SHP77 (cell line): Measurements from ENCODE around the gene NEGR1.
"Not testable (repeated sequence)": the region's sequence is repeated elsewhere in the genome, so short reads cannot be mapped to it uniquely, and the experiment has no call there.

Experiments used
- DNase-seq, 2 experiments: peaks; one replicate each; lab custom pipeline; 2025; lab: John Stamatoyannopoulos, UW

The NEGR1 gene

DNA sequence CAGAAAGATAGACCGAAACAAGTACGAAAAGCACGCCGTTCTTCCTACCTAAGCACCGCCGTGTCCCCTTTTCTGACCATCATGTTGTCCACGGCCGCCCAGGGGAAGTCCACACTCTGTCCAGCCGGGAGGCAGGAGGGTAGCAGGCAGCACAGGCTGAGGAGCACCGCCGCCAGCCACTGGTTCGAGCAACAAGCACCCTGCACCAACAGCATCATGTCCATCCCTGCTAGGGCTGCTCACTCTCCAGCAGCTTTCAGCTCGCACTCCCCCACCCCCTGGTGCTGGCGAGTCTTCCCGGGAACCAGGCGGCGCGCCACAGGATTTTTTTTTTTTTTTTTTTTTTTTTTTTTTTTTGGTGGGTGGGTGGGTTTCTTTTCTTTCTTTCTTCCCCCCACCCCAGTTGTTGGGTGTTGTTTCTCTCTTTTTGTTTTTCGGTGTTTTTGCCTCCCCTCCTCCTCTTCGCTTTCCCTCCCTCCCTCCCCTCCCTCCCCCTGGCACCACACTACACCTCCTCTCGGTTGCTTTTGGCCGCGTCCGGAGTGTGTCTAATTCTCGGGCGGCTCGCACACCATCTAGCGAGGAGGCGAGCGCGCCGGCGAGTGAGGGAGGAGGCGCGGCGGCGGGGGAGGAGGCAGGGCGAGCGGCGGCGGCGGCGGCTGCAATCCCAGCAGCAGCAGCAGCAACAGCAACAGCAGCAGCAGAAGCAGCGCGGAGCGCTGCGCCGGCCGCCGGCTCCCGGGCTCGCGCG, at the start of gene NEGR1:
Gene NEGR1 (minus strand): TSS at position 269 of the 751 bp plus-strand sequence.
- DNase-seq, result peak; percentile 73 to 91

DNA sequence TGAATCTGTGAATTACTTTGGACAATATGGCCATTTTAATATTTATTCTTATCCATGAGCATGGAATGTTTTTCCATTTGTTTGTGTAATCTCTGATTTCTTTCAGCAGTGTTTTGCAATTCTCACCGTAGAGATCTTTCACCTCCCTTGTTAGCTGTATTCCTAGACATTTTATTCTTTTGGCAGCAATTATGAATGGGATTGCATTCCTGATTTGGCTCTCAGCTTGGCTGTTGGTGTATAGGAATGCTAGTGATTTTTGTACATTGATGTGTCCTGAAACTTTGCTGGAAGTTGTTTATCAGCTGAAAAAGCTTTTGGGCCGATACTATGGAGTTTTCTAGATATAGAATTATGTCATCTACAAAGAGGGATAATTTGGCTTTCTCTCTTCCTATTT, 44.2 kb upstream of the NEGR1 start:
- DNase-seq, result no peak

DNA sequence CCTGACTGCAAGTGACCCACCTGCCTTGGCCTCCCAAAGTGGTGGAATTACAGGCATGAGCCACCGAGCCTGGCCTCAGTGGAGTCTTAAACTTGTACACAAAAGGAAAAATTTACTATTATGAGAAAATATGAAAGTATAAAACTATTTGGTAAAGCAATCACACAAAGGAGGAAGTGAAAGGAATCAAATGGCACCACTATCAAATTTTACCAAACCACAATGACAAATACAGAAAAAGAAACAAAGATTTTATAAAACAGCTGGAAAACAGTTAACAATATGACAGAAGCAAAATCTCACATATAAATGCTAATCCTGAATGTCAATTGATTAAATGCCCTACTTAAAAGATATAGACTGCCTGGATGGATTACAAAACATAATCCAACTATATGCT, 42.1 kb upstream of the NEGR1 start:
- no peak for DNase-seq

DNA sequence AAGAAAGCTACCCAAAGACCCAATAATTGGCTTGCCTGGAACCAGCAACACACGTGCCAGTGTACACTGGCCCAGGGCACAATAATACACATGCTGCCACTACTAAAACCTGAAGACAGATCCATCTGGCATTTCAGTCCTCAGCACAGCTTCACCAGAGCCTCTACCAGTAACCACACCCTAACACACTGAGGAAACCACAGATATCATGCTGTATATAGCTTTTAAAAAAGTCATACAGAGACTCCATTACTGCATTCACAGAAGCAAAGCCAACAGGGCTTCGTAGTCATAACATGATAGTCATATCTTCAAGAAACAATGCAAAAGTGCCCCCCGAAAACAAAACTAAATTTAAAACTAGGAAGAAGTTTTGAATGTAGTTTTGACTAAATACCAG, 40.6 kb upstream of the NEGR1 start:
- DNase-seq, result no peak

DNA sequence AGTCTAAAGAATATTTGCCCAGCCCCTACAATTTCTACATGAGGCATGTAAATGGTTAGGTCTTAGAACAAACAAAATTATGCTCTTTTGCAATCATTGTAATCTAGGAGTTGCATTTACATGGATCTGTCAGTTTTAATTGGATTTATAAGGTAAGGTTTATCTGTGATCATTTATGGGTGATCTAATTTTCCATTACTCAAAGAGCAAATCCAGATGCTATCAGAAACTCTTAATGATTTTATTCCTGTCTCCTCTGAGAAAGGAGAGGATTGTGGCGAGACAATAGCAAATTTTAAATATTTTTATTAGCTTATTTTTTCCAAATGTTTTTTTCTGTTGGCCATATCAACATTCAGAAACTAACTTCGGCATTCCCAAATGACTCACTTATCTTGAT, 14.2 kb upstream of the NEGR1 start:
- DNase-seq, result no peak

DNA sequence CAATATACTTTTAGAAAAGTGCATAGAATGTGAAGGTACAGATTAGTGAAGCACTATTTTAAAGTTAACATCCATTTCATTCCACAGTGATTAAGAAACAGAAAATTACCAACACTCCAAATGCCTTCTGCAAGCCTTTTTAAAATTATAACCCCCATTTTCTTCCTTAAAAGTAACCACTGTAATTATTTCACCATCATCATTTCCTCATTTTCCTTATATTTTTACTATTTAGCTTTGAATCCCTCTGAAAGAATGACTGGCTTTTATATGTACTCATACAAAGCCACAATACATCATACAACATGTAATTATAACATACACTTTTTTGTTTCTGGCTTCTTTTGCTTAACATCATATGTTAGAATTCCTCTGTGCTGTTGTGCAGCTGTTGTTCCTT, 6.5 kb upstream of the NEGR1 start:
- no peak for DNase-seq

- no peak for DNase-seq
Observed at GRCh38 chr1:72286401-72286800, 4.1 kb upstream of the NEGR1 start.

GRCh38 chr1:72285074-72285425, 2.7 kb upstream of the NEGR1 start:
- DNase-seq, result no peak

GRCh38 chr1:72284348-72285073, 2.2 kb upstream of the NEGR1 start:
- peak; percentile 74 to 76 for DNase-seq

DNA sequence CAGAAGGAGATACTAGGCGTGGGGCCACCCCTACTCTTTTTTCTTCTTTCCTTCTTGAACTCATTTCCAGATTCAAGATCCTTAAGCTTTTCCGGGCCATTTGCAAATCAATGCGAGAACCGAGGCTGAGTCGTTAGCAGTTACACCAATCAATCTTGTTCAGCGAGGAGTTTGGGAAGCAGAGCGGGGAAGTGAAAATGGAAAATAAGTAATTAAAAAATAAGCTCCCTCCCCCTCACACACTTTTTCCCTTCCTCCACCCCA, 1.7 kb upstream of the NEGR1 start:
- no peak for DNase-seq

GRCh38 chr1:72283307-72284083, 1.2 kb upstream of the NEGR1 start:
- DNase-seq, result peak; percentile 60 to 82

- DNase-seq, result no peak
Observed at GRCh38 chr1:72283022-72283306, 625 bp upstream of the NEGR1 start.

DNA sequence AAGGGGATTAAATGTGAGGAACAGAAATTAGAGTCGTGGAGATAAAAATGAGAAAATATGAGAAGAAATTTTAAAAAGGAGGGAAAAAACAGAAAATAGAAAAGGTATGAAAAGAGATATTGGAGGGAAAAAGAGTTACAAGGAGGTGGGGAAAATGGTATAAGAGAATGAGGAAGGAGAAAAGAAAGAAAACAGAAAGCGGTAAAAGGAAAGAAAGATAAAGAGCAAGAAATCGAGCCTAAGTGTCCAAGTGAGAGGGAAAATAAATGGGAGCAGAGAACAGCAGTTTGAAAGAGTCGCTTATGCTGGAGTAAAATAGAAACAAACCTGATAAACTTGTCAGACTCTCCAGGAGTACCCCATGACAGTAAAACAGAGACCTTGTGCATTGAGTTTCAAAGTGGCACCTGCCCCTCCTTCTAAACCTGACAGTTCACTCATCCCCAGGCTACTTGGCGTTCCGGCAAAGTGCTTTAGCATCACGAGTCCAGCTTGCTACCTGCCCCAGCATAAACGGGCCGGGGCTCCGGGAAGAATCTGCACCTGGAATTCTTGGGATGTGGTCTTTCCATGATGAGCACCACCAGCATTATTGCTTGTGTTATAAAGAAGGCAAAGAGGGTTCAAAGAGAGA, 585 bp downstream of the NEGR1 start:
- peak in 1 of 2 experiments; percentile 50 for DNase-seq

DNA sequence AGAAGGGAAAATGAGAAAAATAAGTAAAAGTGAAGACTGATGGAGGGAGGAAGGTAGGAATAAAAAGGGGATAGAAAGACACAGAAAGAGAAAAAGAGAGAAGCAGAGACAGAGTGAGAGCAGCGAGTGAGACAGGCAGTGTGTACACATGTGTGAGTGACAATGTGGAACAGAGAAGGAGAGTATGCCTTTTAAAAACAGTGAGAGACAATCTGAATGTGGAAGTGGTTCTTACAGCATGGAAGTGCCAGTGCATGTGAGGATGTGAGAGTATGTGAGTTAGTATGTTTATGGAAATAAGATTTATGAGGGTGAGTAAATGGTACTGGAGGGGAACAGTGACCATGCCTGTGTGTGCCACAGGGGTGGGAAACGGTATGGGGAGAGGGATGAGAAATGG, 1.2 kb downstream of the NEGR1 start:
- DNase-seq, result peak in 1 of 2 experiments; percentile 20

DNA sequence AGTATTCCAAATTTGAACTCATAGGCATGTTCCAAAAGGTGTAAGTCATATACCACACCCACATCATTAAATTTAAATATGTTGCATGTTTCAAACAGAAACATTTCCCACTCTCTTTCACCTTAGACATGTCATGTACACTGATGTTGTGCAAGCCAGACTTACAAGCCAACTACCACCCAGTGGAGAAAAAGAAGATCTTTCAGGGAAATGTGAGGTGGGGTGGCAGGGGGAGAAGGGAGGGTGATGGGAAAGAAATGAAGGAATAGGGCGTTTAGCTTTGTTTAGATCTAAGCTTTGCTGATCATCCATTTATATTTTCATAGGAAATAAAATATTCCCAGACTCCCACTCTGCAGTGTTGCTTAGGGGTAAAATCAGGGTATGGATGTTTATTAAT, 1.6 kb downstream of the NEGR1 start:
- peak in 1 of 2 experiments; percentile 14 for DNase-seq

DNA sequence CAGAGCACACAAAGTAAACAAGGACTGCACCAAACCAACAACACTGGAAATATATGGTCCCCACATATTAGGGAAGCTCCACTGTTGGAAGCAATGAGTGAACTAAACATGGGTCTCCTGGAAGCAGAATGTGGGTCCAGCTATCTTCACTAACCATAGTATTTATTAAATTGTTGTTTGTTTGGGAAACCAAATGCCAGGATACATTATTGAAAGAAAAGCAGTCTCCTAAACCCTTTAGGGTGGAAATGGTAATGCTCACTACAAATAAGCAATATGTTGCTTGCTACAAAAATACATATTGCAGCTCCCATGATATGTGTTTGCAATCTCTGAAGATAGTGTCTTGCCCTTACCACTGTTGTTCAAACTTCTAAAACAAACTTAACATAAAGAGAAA, 2.2 kb downstream of the NEGR1 start:
- DNase-seq, result no peak

- no peak for DNase-seq
Observed at GRCh38 chr1:72278461-72278860, 3.9 kb downstream of the NEGR1 start.

GRCh38 chr1:72271555-72272085, 10.7 kb downstream of the NEGR1 start:
- DNase-seq, result no peak

DNA sequence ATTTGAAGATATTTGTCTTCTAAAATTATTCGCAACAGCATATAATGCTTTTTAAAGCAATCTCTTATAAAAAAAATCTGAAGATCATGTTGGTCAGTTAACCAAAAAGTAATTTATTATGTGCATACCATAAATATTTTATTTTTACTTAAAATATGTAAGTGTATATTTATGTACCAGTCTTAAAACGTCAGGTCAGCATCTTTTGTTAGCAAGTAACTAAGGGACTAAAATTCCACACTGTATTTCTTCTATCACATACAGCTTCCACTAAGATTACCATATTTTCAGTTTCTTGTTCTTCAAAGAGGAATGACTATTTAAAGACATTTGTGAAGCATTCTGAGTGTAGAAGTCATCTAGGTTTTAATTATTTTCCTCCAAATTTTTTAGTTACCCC, 19.6 kb downstream of the NEGR1 start:
- DNase-seq, result no peak

- DNase-seq, result no peak
Observed at GRCh38 chr1:72253132-72253531, 29.2 kb downstream of the NEGR1 start.

DNA sequence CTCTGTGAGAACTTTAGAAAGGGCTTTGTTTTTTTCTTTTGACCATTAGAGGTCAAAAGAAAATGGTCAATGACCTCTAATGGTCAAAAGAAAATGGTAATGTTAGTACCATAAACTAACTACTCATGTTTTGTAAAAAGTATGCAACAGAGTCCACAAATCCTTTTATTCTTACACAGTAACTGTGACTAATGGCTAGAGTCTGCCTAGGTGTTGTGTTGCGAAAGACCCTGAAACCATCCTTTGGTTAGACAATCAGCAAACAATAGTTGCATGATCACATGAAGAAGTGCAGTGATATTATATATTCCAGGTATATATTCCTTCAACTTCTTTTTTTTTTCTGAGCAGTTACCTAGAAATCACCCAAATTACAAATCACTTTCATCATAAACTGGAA, 40.9 kb downstream of the NEGR1 start:
- DNase-seq, result no peak

- not testable (repeated sequence) for DNase-seq
Observed at GRCh38 chr1:72235931-72236330, 46.4 kb downstream of the NEGR1 start.

DNA sequence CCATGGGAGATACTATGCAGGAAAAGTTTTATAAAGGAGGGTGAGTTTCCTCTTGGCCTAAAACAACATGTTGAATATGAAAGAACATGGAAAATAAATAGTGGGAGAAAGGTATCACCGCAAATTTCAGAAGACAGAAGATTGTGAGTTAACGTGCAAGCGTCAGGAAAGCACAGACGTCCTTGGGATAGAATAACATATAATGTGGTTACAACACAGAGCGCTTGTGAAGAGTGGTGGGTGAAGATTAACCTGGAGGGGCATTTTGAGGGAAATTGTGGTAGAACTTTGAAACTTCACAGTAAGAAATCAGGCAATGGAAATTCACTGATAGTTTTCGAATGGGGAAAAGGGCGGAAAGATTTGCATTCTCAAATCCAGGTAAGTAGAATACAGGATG, 47.3 kb downstream of the NEGR1 start:
- DNase-seq, result no peak
